Endothelial cell of umbilical vein (primary cell): ENCODE measurements around the gene HDAC10. TPM values are rescaled to one million over a fixed set of nuclear protein-coding genes. Genes with fewer than 3 reads are reported as not detected.
A peak's percentile ranks its signal among the peaks of the same experiment; 100 is the strongest.

Source experiments
- BruUV-seq: library from RNA; stranded (reverse); fragments of 400-500 nt; replicated peaks from 2 replicates; lab custom pipeline; 2021; lab: Mats Ljungman, UMichigan
- CTCF ChIA-PET: fragments of 300-600, 350-600 bp; sonication (Branson Sonifier 250); formaldehyde crosslinking; loops from one replicate; lab custom pipeline; 2021; ENCODE audit warnings: antibody characterized with exemption, inconsistent platforms; lab: Charles Lee
- POLR2A ChIA-PET: fragments of 300-600, 350-600 bp; sonication (Branson Sonifier 250); formaldehyde crosslinking; loops from one replicate; lab custom pipeline; 2021; ENCODE audit warnings: antibody characterized with exemption, inconsistent platforms; lab: Charles Lee
- DNase-seq: peaks from one replicate; pipeline ENCODE4 v3.0.0-alpha.2; 2011; ENCODE audit warnings: low read depth, low spot score
- FAIRE-seq: peaks from 2 replicates; lab custom pipeline; 2011; peaks lifted over from hg19 to GRCh38; lab: Jason Lieb, UNC
- H2AFZ ChIP-seq: 2 replicates; pipeline ENCODE4 v1.6.0; 2012; ENCODE audit warnings: low read depth, low read length, control low read depth, inconsistent platforms
- H3K27ac ChIP-seq: 2 replicates; pipeline ENCODE4 v1.5.1; 2011; ENCODE audit warnings: low read depth, mild to moderate bottlenecking, control low read depth, low read length, moderate library complexity; ENCODE audit not compliant: insufficient read depth
- H3K27me3 ChIP-seq, 2 experiments: 2 replicates each; pipeline versions ENCODE4 v1.6.0 to v1.6.1; 2011; ENCODE audit warnings: low read length in 2 of 2, mixed read lengths in 1 of 2; ENCODE audit not compliant: control insufficient read depth in 2 of 2, insufficient read depth in 2 of 2
- H3K36me3 ChIP-seq, 2 experiments: 2 replicates in 1 of 2; 3 replicates in 1 of 2; pipeline ENCODE4 v1.5.1; 2011; ENCODE audit warnings: low read length in 2 of 2, mild to moderate bottlenecking in 1 of 2, moderate library complexity in 1 of 2; ENCODE audit not compliant: control insufficient read depth in 2 of 2, insufficient read depth in 2 of 2; ENCODE audit errors: extremely low read depth in 1 of 2
- H3K4me1 ChIP-seq: 3 replicates; pipeline ENCODE4 v1.5.1; 2011; ENCODE audit warnings: mild to moderate bottlenecking, low read length; ENCODE audit not compliant: control insufficient read depth, insufficient read depth; ENCODE audit errors: extremely low read depth
- H3K4me2 ChIP-seq: 2 replicates; pipeline ENCODE4 v1.6.1; 2011; ENCODE audit warnings: low read length, control low read depth, mixed read lengths; ENCODE audit not compliant: insufficient read depth
- H3K4me3 ChIP-seq, 3 experiments: fragments of 200-600 bp in 1 of 3; sonication (generic), shearing (Covaris generic) in 1 of 3; replicated peaks in 1 of 3; 2 replicates each; pipeline ENCODE4 v1.5.1; 2011 to 2016; ENCODE audit warnings: control low read depth in 3 of 3, low read length in 3 of 3, mild to moderate bottlenecking in 2 of 3, inconsistent platforms in 1 of 3, low read depth in 1 of 3, moderate library complexity in 1 of 3; ENCODE audit not compliant: insufficient read depth in 1 of 3
- H3K79me2 ChIP-seq: 2 replicates; pipeline ENCODE4 v1.6.0; 2012; ENCODE audit warnings: low read length, inconsistent platforms; ENCODE audit not compliant: control insufficient read depth, insufficient read depth
- H3K9ac ChIP-seq: replicated peaks from 2 replicates; pipeline ENCODE3; 2011; ENCODE audit warnings: low read length, control low read depth; ENCODE audit not compliant: insufficient read depth; ENCODE audit errors: extremely low read depth
- H3K9me1 ChIP-seq: replicated peaks from 3 replicates; pipeline ENCODE4 v1.6.0; 2011; ENCODE audit warnings: mild to moderate bottlenecking, low read length; ENCODE audit not compliant: control insufficient read depth, insufficient read depth; ENCODE audit errors: extremely low read depth
- H3K9me3 ChIP-seq: replicated peaks from 2 replicates; pipeline ENCODE4 v1.5.1; 2012; ENCODE audit warnings: low read length, inconsistent platforms; ENCODE audit not compliant: control insufficient read depth, insufficient read depth
- H4K20me1 ChIP-seq: replicated peaks from 2 replicates; pipeline ENCODE3; 2011; ENCODE audit warnings: mild to moderate bottlenecking, low read length; ENCODE audit not compliant: control insufficient read depth, insufficient read depth; ENCODE audit errors: extremely low read depth
- CTCF ChIP-seq, 2 donors: IDR thresholded peaks; 1 replicate in 1 of 2; 2 replicates in 1 of 2; pipeline ENCODE4 v1.5.1; 2011; ENCODE audit warnings: low read length in 2 of 2, mild to moderate bottlenecking in 2 of 2, moderate library complexity in 2 of 2, control low read depth in 1 of 2, inconsistent platforms in 1 of 2, low read depth in 1 of 2; ENCODE audit not compliant: insufficient read depth in 1 of 2; ENCODE audit errors: extremely low read depth in 1 of 2
- JUN ChIP-seq: IDR thresholded peaks from 2 replicates; pipeline ENCODE4 v1.6.1; 2011; ENCODE audit warnings: borderline replicate concordance, low read depth; ENCODE audit not compliant: insufficient read length, insufficient read depth
- POLR2AphosphoS5 ChIP-seq: IDR thresholded peaks from 2 replicates; pipeline ENCODE4 v1.6.1; 2012; ENCODE audit warnings: low read depth, mild to moderate bottlenecking, control low read depth, low read length, moderate library complexity; ENCODE audit not compliant: insufficient read depth
- dilution Hi-C: fragments of 300-500 bp; cut with MboI; formaldehyde crosslinking; loops from one replicate; pipeline ENCODE4 v1.15.0; 2019; ENCODE audit warnings: low sequenced_read_pairs; ENCODE audit not compliant: extremely low pct_ligation_motif_present
- intact Hi-C: fragments of 100-400 bp; cut with micrococcal nuclease; formaldehyde crosslinking; loops from one replicate; pipeline ENCODE4 v1.10.0; 2022
- polyA plus RNA-seq, 4 experiments: library from polyadenylated mRNA; depleted of rRNA in 3 of 4; stranded (reverse) in 3 of 4; unstranded in 1 of 4; fragments of >200 nt; gene quantifications; 2 replicates each; pipeline versions ENCODE4 v1.2.1 to v1.2.3, GENCODE V29; 2011 to 2012; ENCODE audit warnings: missing spikeins in 1 of 4
- total RNA-seq: library from RNA; stranded (reverse); gene quantifications from 2 replicates; pipeline ENCODE4 v1.2.3, GENCODE V29; 2021

HDAC10 gene
- total and polyA plus RNA-seq, 2 donors (not counting 3 experiments of a cell fraction or from before 2014, with no cell fraction given), result 32.6 to 47.0 TPM

- H3K9ac ChIP-seq, result no peak overlapping the region
- H3K4me1 ChIP-seq, result peaks cover 11% of the 10 kb centered on the region
- DNase-seq (no peak), FAIRE-seq (no peak)
- H3K36me3 ChIP-seq, result peaks cover 0 to 27% of the 10 kb centered on the region in 2 experiments
- no peaks in the 10 kb centered on the region for H3K79me2 ChIP-seq
- H3K9me3 ChIP-seq, result no peaks in the 10 kb centered on the region
- H2AFZ ChIP-seq, result peak overlapping the region; percentile 24
- CTCF ChIA-PET, result interaction anchor here (0.8 to 4.2 kb wide), 12 partner anchors 9 to 274 kb away, joined by 3 to 60 read pairs (median 9); partner anchors contain the start of genes DENND6B, MAPK12 and SCO2
- TF ChIP-seq CTCF (IDR thresholded peaks at IDR 0.05; ENCODE audit: extremely low read depth in 1 of 2, insufficient read depth in 1 of 2, low read depth in 1 of 2, low read length in 2 of 2) (no peak), POLR2AphosphoS5 (peak; percentile 0)
- POLR2A ChIA-PET, result no interaction called here
- intact Hi-C loops, result loop anchor here (1.0 kb wide), 4 partner anchors 19 to 247 kb away; partner anchors contain the start of genes DENND6B and MAPK11
- peak overlapping the region in 2 of 3 experiments; percentile 73 to 74 for H3K4me3 ChIP-seq
- peak overlapping the region; percentile 82 for H3K4me2 ChIP-seq
- no TSS peak for BruUV-seq
- H3K27me3 ChIP-seq, result no peaks in the 10 kb centered on the region
- H4K20me1 ChIP-seq, result no peaks in the 10 kb centered on the region
- dilution Hi-C loops, result no loop called here
- no peaks in the 10 kb centered on the region for H3K9me1 ChIP-seq
- H3K27ac ChIP-seq, result no peak overlapping the region
These were observed 514 bp upstream of the HDAC10 start for GRCh38 chr22:50251477-50252081.

- POLR2A ChIA-PET, result interaction anchor here (0.6 kb wide), 1 partner anchor 113 kb away, joined by 5 read pairs; no protein-coding TSS in a partner anchor
These were observed 863 bp downstream of the HDAC10 start for GRCh38 chr22:50250249-50250554.

More at GRCh38 chr22:50250249-50250554, 863 bp downstream of the HDAC10 start:
- Histone ChIP-seq H3K4me3 (peak overlapping the region; percentile 73 to 74 (median 74)), H3K9me3 (no peaks in the 10 kb centered on the region), H3K9ac (peak overlapping the region; percentile 69), H3K27ac (no peak overlapping the region), H3K4me1 (peaks cover 17% of the 10 kb centered on the region), H3K9me1 (no peaks in the 10 kb centered on the region), H4K20me1 (no peaks in the 10 kb centered on the region), H3K79me2 (peaks cover 7% of the 10 kb centered on the region), H2AFZ (no peak overlapping the region), H3K27me3 (no peaks in the 10 kb centered on the region), H3K36me3 (peaks cover 0 to 21% of the 10 kb centered on the region in 2 experiments), H3K4me2 (peak overlapping the region; percentile 82)
- DNase-seq, result no peak
- dilution Hi-C loops (no loop called here), intact Hi-C loops (no loop called here)
- BruUV-seq, result no TSS peak
- CTCF ChIA-PET, result interaction anchor here (1.5 to 4.2 kb wide), 6 partner anchors 8 to 248 kb away, joined by 3 to 60 read pairs (median 20); partner anchors contain the start of genes DENND6B and MAPK12
- FAIRE-seq, result no peak
- TF ChIP-seq POLR2AphosphoS5 (peak; percentile 13), JUN (no peak)
